HepG2 (cell line): ENCODE results near the gene TAS1R3. TPM values are rescaled to one million over a fixed set of nuclear protein-coding genes. Genes with fewer than 3 reads are reported as not detected.

ENCODE experiments used
- BORCS8-MEF2B ChIP-seq: sonication (generic); formaldehyde crosslinking; IDR thresholded peaks from 2 replicates; pipeline ENCODE4 v1.8.0; 2022; ENCODE audit warnings: mild to moderate bottlenecking, missing genetic modification reagents
- CCDC6 ChIP-seq: sonication (generic); formaldehyde crosslinking; IDR thresholded peaks from 2 replicates; pipeline ENCODE4 v1.8.1; 2022; ENCODE audit warnings: mild to moderate bottlenecking, missing genetic modification reagents, moderate library complexity
- EP300 ChIP-seq, 3 experiments: sonication (generic) in 1 of 3; formaldehyde crosslinking in 1 of 3; IDR thresholded peaks; 2 replicates each; pipeline versions ENCODE4 v1.5.1 to v1.6.1; 2011 to 2020; ENCODE audit warnings: low read depth in 2 of 3, low read length in 2 of 3, borderline replicate concordance in 1 of 3, improper control_type of control experiment in 1 of 3, mild to moderate bottlenecking in 1 of 3, missing genetic modification reagents in 1 of 3, moderate library complexity in 1 of 3
- FUBP1 ChIP-seq: sonication (generic); formaldehyde crosslinking; IDR thresholded peaks from 2 replicates; pipeline ENCODE4 v1.5.1; 2020; ENCODE audit warnings: missing genetic modification reagents, mild to moderate bottlenecking, borderline replicate concordance
- GFI1 ChIP-seq: sonication (generic); formaldehyde crosslinking; IDR thresholded peaks from 2 replicates; pipeline ENCODE4 v1.5.0; 2020; ENCODE audit warnings: missing genetic modification reagents, mild to moderate bottlenecking, borderline replicate concordance
- MXD3 ChIP-seq: IDR thresholded peaks from 2 replicates; pipeline ENCODE4 v1.6.1; 2016; ENCODE audit warnings: mild to moderate bottlenecking, missing biosample characterization, missing genetic modification reagents
- NR2F2 ChIP-seq: IDR thresholded peaks from 2 replicates; pipeline ENCODE4 v1.6.1; 2012; ENCODE audit warnings: low read depth, inconsistent platforms, borderline replicate concordance
- PBX3 ChIP-seq: sonication (generic); formaldehyde crosslinking; IDR thresholded peaks from 2 replicates; pipeline ENCODE4 v1.8.1; 2023; ENCODE audit warnings: missing genetic modification reagents, inconsistent platforms, borderline replicate concordance
- SP1 ChIP-seq, 2 experiments: fragments of 450-650 bp in 1 of 2; sonication (generic) in 1 of 2; formaldehyde crosslinking in 1 of 2; IDR thresholded peaks; 2 replicates each; pipeline versions ENCODE4 v1.4.0 to v1.6.1; 2016 to 2020; ENCODE audit warnings: missing genetic modification reagents in 1 of 2
- TRIM22 ChIP-seq: fragments of 450-650 bp; IDR thresholded peaks from 2 replicates; pipeline ENCODE4 v1.6.1; 2017
- U2AF2 ChIP-seq: fragments of 200-400 bp; formaldehyde crosslinking; IDR thresholded peaks from 2 replicates; pipeline ENCODE4 v1.6.1; 2017; ENCODE audit warnings: low read depth, mild to moderate bottlenecking, low read length
- ZKSCAN5 ChIP-seq: sonication (generic); formaldehyde crosslinking; IDR thresholded peaks from 2 replicates; pipeline ENCODE4 v1.5.1; 2020; ENCODE audit warnings: mild to moderate bottlenecking, missing genetic modification reagents
- ZNF142 ChIP-seq: sonication (generic); formaldehyde crosslinking; IDR thresholded peaks from 2 replicates; pipeline ENCODE4 v1.4.0; 2020; ENCODE audit warnings: missing genetic modification reagents
- ZNF446 ChIP-seq: sonication (generic); formaldehyde crosslinking; IDR thresholded peaks from 2 replicates; pipeline ENCODE4 v1.5.0; 2020; ENCODE audit warnings: mild to moderate bottlenecking, missing genetic modification reagents
- polyA plus RNA-seq, 8 experiments: library from polyadenylated mRNA; depleted of rRNA in 3 of 8; stranded (reverse) in 7 of 8; unstranded in 1 of 8; fragments of >200 nt; fragmentation: Illumina TruSeq in 4 of 8; extraction: Trizol in 4 of 8; gene quantifications; 2 replicates each; pipeline versions ENCODE4 v1.2.1 to v1.2.3, GENCODE V29; 2011 to 2016; ENCODE audit warnings: low read depth in 4 of 8, missing spikeins in 1 of 8, mixed read lengths in 1 of 8; ENCODE audit not compliant: insufficient read depth in 1 of 8
- total RNA-seq, 5 experiments: library from RNA; depleted of rRNA; stranded (reverse); fragments of >200 nt; fragmentation: Illumina TruSeq; extraction: Trizol; gene quantifications; 2 replicates each; pipeline ENCODE4 v1.2.3, GENCODE V29; 2016; ENCODE audit warnings: low read depth in 1 of 5

The TAS1R3 gene
- total and polyA plus RNA-seq, 2 of the 13 experiments (the other 11 are each of a cell fraction or from before 2014, with no cell fraction given) = 0.13 to 0.15 TPM

- TF ChIP-seq FUBP1 (CRISPR knock-in tag) (no peak), GFI1 (no peak), CCDC6 (CRISPR knock-in tag) (0 out of 2 replicates have a peak, but pooled peaks have one; percentile 30), NR2F2 (no peak), TRIM22 (no peak), EP300 (IDR thresholded peaks at IDR 0.05; ENCODE audit: low read depth in 2 of 2, low read length in 2 of 2) (peak in 1 of 2 experiments; percentile 20; a peak in 1 of 4 replicates), EP300 (CRISPR knock-in tag; IDR thresholded peaks at IDR 0.05; ENCODE audit: borderline replicate concordance) (no peak), ZNF142 (CRISPR knock-in tag) (peak; percentile 48), BORCS8-MEF2B (CRISPR knock-in tag) (no peak), U2AF2 (no peak), MXD3 (CRISPR knock-in tag) (0 out of 2 replicates have a peak, but pooled peaks have one; percentile 17), PBX3 (CRISPR knock-in tag) (no peak), ZNF446 (CRISPR knock-in tag) (no peak), ZKSCAN5 (CRISPR knock-in tag) (no peak), SP1 (IDR thresholded peaks at IDR 0.05) (no peak), SP1 (CRISPR knock-in tag; IDR thresholded peaks at IDR 0.05) (0 out of 2 replicates have a peak, but pooled peaks have one; percentile 33)
Observed at GRCh38 chr1:1305300-1306069, 25.6 kb upstream of the TAS1R3 start (continued).
